AG04450 (cell line): ENCODE data around the gene PRPSAP1. TPM values are rescaled to one million over a fixed set of nuclear protein-coding genes. Genes with fewer than 3 reads are reported as not detected.

ENCODE experiments used
- CTCF ChIA-PET: fragments of 300-600, 350-600 bp; formaldehyde crosslinking; extraction: SDS; loops from one replicate; lab custom pipeline; 2022; ENCODE audit warnings: antibody characterized with exemption, inconsistent platforms; lab: Charles Lee
- POLR2A ChIA-PET: fragments of 350-600 bp; formaldehyde crosslinking; extraction: SDS; loops from one replicate; lab custom pipeline; 2021; ENCODE audit warnings: antibody characterized with exemption, inconsistent platforms; lab: Yijun Ruan, JAX
- DNase-seq: peaks from one replicate; pipeline ENCODE4 v3.0.0-alpha.2; 2011; ENCODE audit warnings: low read depth, low spot score
- H3K27ac ChIP-seq: one replicate; pipeline ENCODE4 v1.5.1; 2012; ENCODE audit warnings: low read depth, low read length, control low read depth
- H3K27me3 ChIP-seq: one replicate; pipeline ENCODE4 v1.6.0; 2012; ENCODE audit warnings: low read length; ENCODE audit not compliant: control insufficient read depth, insufficient read depth
- H3K4me3 ChIP-seq: 2 replicates; pipeline ENCODE4 v1.5.1; 2011; ENCODE audit warnings: mild to moderate bottlenecking, low read depth, low read length, control low read depth
- H3K9me3 ChIP-seq: 2 replicates; pipeline ENCODE4 v1.5.1; 2012; ENCODE audit warnings: low read length; ENCODE audit not compliant: control insufficient read depth, insufficient read depth
- polyA plus RNA-seq: library from polyadenylated mRNA; depleted of rRNA; stranded (reverse); fragments of >200 nt; gene quantifications from 2 replicates; pipeline ENCODE4 v1.2.3, GENCODE V29; 2011
- TF ChIP-seq, protein P1 (sequence below): IDR thresholded peaks from 2 replicates; pipeline ENCODE4 v1.5.1; 2011; ENCODE audit warnings: low read depth, low read length, control low read depth, inconsistent platforms

PRPSAP1 gene
- polyA plus RNA-seq, 1 experiment: 49.9 TPM

DNA sequence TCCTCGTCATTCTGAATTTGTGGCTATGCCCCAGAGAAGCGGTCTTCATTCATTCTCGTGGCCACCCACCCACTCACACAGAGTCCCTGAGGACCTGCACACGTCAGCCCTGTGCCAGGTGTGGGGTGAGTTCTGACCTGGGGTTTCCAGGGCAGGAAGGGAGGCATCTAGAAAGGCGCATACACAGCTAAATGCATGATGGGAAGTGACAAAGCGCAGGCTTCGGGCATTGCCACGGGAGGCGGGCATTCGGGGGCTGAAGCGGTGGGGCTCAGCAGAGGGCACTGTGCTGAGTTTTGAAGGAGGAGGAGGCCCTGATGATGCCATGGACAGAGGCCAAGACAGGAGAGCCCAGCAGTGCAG is 77.7 kb downstream of the PRPSAP1 start:
- no peak overlapping the region for H3K27ac ChIP-seq
- no peaks in the 10 kb centered on the region for H3K27me3 ChIP-seq
- CTCF ChIA-PET: no interaction called here
- DNase-seq: no peak
- H3K4me3 ChIP-seq: no peak overlapping the region
- TF ChIP-seq, protein P1, sequence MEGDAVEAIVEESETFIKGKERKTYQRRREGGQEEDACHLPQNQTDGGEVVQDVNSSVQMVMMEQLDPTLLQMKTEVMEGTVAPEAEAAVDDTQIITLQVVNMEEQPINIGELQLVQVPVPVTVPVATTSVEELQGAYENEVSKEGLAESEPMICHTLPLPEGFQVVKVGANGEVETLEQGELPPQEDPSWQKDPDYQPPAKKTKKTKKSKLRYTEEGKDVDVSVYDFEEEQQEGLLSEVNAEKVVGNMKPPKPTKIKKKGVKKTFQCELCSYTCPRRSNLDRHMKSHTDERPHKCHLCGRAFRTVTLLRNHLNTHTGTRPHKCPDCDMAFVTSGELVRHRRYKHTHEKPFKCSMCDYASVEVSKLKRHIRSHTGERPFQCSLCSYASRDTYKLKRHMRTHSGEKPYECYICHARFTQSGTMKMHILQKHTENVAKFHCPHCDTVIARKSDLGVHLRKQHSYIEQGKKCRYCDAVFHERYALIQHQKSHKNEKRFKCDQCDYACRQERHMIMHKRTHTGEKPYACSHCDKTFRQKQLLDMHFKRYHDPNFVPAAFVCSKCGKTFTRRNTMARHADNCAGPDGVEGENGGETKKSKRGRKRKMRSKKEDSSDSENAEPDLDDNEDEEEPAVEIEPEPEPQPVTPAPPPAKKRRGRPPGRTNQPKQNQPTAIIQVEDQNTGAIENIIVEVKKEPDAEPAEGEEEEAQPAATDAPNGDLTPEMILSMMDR: no peak
- POLR2A ChIA-PET: no interaction called here
- H3K9me3 ChIP-seq: no peaks in the 10 kb centered on the region; the same call in 1 of the 2 replicates

DNA sequence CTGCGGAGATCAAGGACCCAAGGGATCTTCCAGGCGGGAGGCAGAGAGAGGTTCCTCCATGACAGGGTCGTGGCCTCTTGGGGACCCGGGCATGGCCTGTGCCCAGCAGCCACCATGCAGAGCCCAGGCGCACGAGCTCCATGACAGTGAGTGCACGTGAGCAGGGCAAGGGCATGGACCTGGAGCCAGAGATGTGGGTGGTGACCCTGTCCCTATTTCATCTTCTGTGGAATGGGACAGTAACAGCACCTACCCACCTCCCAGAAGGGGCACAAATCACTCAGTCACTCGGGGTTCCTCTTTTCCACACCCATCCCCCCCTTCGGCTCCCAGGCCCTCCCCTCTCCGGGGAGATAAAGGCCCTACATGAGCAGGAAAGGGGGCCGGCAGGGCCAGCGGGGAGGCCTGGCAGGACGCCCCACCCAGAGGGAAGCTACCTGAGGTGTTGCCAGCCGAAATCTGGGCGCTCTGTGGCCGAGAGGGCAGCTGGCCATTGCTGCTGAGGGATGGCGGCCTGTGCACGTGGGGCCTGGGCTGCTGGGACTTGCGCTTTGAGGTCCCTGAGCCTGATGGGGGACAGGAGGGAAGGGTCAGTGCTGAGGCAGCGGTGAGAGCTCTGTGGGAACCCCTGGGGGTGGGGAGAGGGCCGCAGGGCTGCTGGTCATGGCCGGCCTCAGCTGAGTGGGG is 78.2 kb downstream of the PRPSAP1 start:
- TF ChIP-seq, protein P1: no peak
- ChIA-PET POLR2A (no interaction called here), CTCF (interaction anchor here (1.3 to 1.6 kb wide), 2 partner anchors 155 to 261 kb away, joined by 5 to 6 read pairs; no protein-coding TSS in a partner anchor)
- H3K27ac ChIP-seq: no peak overlapping the region
- DNase-seq: no peak
- H3K4me3 ChIP-seq: no peak overlapping the region
- no peaks in the 10 kb centered on the region; the same call in 1 of the 2 replicates for H3K9me3 ChIP-seq
- H3K27me3 ChIP-seq: no peaks in the 10 kb centered on the region

DNA sequence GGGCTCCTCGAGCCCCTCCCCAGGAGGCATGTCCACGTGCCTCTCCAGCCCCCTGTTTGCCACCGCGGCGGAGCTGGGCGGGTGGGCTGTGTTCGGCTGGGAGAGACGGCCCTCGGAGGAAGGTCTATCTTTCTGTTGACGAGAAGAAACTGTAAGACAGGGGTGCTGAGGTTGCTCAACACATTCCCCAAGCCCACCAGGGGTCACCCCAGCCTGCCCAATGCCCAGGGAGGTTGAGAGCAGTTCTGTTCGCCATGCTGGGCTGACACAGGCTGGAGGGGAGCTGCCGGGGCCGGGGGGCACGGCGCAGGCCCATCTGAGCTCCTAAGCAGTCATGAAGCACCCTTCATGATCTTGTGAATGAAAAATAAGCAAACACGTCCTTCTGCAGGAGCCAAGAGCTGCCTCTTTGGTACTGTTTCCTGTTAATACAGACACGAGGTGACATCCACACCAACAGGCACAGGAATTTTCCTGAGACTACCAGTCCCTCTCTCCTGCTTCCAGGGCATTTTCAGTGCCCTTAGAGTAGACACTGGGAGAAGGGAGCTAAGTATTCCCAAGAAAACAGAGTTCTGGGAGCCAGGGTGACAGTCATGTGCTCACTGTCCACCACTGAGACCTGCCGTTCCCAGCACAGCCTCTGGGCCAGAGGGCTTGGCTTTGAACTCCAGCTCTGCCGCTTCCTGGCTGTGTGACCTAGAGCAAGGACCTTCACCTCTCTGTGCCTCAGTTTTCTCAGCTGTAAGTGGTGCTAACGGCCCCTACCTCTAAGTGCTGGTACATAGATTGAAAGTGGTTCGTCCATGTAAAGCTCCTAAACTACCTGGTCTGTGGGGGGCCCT is 79.4 kb downstream of the PRPSAP1 start:
- H3K27ac ChIP-seq: peak overlapping the region; percentile 11
- no peak for DNase-seq
- TF ChIP-seq, protein P1: no peak
- POLR2A ChIA-PET: no interaction called here
- no peak overlapping the region for H3K4me3 ChIP-seq
- H3K9me3 ChIP-seq: no peaks in the 10 kb centered on the region; the same call in 1 of the 2 replicates
- H3K27me3 ChIP-seq: no peaks in the 10 kb centered on the region
- CTCF ChIA-PET: interaction anchor here (0.6 to 1.6 kb wide), 5 partner anchors 149 to 260 kb away, joined by 3 to 6 read pairs (median 4); no protein-coding TSS in a partner anchor

DNA sequence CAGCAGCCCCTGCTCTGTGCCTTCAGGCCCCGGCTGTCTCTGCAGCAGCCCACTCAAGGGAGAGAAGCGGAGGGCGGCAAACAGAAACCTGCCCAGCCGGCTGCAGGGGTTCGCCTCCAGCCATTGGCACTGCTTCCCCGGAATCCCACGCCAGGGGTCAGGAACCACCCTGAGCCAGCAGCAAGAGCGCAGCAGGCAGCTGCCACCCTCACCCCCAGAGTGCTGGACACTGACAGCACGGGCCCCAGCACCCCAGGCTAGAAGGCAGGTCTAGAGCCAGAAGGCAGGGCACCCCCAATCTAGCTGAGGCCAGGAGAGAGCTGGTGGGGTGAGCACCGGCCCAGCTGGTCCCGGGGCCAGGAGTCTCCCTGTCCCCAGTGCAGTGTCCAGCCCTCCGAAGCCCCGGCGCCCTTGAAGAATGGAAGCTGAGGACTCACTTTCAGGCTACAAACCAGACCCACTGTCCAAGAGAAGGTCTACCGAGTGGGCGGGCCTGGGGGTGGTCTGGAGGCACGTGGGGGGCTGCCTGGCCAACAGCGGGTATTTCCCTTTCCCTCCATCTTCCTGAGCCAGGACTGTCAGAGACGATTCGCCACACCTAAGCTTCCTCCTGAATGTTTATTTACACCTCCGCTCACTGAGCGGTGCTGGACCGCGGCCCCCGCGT is 80.1 kb downstream of the PRPSAP1 start:
- ChIA-PET POLR2A (no interaction called here), CTCF (interaction anchor here (1.0 to 1.6 kb wide), 2 partner anchors 155 to 259 kb away, joined by 4 to 6 read pairs; no protein-coding TSS in a partner anchor)
- Histone ChIP-seq H3K9me3 (no peaks in the 10 kb centered on the region; the same call in 1 of the 2 replicates), H3K4me3 (no peak overlapping the region), H3K27ac (no peak overlapping the region), H3K27me3 (no peaks in the 10 kb centered on the region)
- no peak for DNase-seq
- TF ChIP-seq, protein P1: no peak
